Left lobe of liver (tissue), 2 donors: ENCODE results near the gene ARHGAP33. TPM values are rescaled to one million over a fixed set of nuclear protein-coding genes. Genes with fewer than 3 reads are reported as not detected.

ENCODE experiments used
- ATAC-seq: fragments of 200-7000 bp; cut with Tn5 transposase; one replicate; pipeline ENCODE4 v1.9.1; 2020; ENCODE audit warnings: mild to moderate bottlenecking, moderate library complexity
- DNase-seq: peaks from one replicate; pipeline ENCODE4 v3.0.0-alpha.2; 2020; ENCODE audit warnings: low spot score
- total RNA-seq: library from RNA; stranded (reverse); gene quantifications from one replicate; pipeline ENCODE4 v1.2.1, GENCODE V29; 2021
- donor health status: DM: no; HTN: no; CAD: no; lungs with moderate emphysema.
- donor health status: DM: no; HTN: yes; CAD: no.

Gene ARHGAP33
- total RNA-seq, 1 donor from 2014 or later, result 3.6 TPM

- ATAC-seq (no peak), DNase-seq (no peak)
Measured at GRCh38 chr19:35776102-35776788, 881 bp downstream of the ARHGAP33 start.

- ATAC-seq (no peak), DNase-seq (no peak)
Measured at GRCh38 chr19:35777086-35777841, 1.9 kb downstream of the ARHGAP33 start.

- ATAC-seq (no peak), DNase-seq (no peak)
Measured at GRCh38 chr19:35777961-35778360, 2.6 kb downstream of the ARHGAP33 start.

GRCh38 chr19:35779033-35779432 lies 3.7 kb downstream of the ARHGAP33 start:
- DNase-seq, result no peak
- ATAC-seq, result no peak

- DNase-seq (no peak), ATAC-seq (no peak)
Measured at GRCh38 chr19:35780058-35780457, 4.7 kb downstream of the ARHGAP33 start.

GRCh38 chr19:35780717-35781116 lies 5.4 kb downstream of the ARHGAP33 start:
- ATAC-seq, result no peak
- DNase-seq, result no peak

GRCh38 chr19:35781650-35782049 lies 6.3 kb downstream of the ARHGAP33 start:
- ATAC-seq, result no peak
- no peak for DNase-seq

GRCh38 chr19:35782589-35782988 lies 7.2 kb downstream of the ARHGAP33 start:
- ATAC-seq (no peak), DNase-seq (no peak)

GRCh38 chr19:35783469-35784434 lies 8.4 kb downstream of the ARHGAP33 start:
- ATAC-seq (no peak), DNase-seq (no peak)

GRCh38 chr19:35784503-35785338 lies 9.4 kb downstream of the ARHGAP33 start:
- no peak for DNase-seq
- ATAC-seq, result no peak

- ATAC-seq, result no peak
- no peak for DNase-seq
Measured at GRCh38 chr19:35785339-35785627, 9.9 kb downstream of the ARHGAP33 start.

- ATAC-seq (no peak), DNase-seq (no peak)
Measured at GRCh38 chr19:35786299-35787160, 11.2 kb downstream of the ARHGAP33 start.

- no peak for DNase-seq
- no peak for ATAC-seq
Measured at GRCh38 chr19:35787227-35787799, 11.9 kb downstream of the ARHGAP33 start.

GRCh38 chr19:35788205-35788960 lies 13.0 kb downstream of the ARHGAP33 start:
- ATAC-seq (no peak), DNase-seq (no peak)

- no peak for ATAC-seq
- no peak for DNase-seq
Measured at GRCh38 chr19:35789195-35789977, 14.0 kb downstream of the ARHGAP33 start.

- no peak for ATAC-seq
- no peak for DNase-seq
Measured at GRCh38 chr19:35789978-35790944, 14.9 kb downstream of the ARHGAP33 start.
